Breast epithelium (tissue), 4 donors: Measurements from ENCODE around the gene SIVA1. TPM values are rescaled to one million over a fixed set of nuclear protein-coding genes. Genes with fewer than 3 reads are reported as not detected.

Experiments
- DNase-seq, 2 donors: peaks; one replicate each; pipeline ENCODE4 v3.0.0-alpha.2; 2019; ENCODE audit warnings: low spot score in 2 of 2
- H3K27ac ChIP-seq, 2 donors: fragments of 200-600 bp; sonication (generic) in 1 of 2; one replicate each; pipeline ENCODE4 v1.5.1; 2016 to 2019; ENCODE audit warnings: mild to moderate bottlenecking in 1 of 2
- H3K27me3 ChIP-seq, 2 donors: fragments of 200-600 bp; sonication (generic) in 1 of 2; one replicate each; pipeline versions ENCODE4 v1.5.1 to v1.6.0; 2017 to 2019; ENCODE audit warnings: control low read depth in 1 of 2, mild to moderate bottlenecking in 1 of 2
- H3K36me3 ChIP-seq: fragments of 200-600 bp; one replicate; pipeline ENCODE4 v1.5.1; 2019
- H3K4me1 ChIP-seq, 2 donors: fragments of 200-600 bp; sonication (generic); one replicate each; pipeline ENCODE4 v1.5.1; 2016 to 2019; ENCODE audit warnings: control low read depth in 1 of 2
- H3K4me3 ChIP-seq, 3 donors: fragments of 200-600 bp; sonication (generic); 1 replicate in 2 of 3; 2 replicates in 1 of 3; pipeline ENCODE4 v1.5.1; 2016 to 2019; ENCODE audit warnings: mild to moderate bottlenecking in 3 of 3, moderate library complexity in 2 of 3
- H3K9me3 ChIP-seq, 2 donors: fragments of 200-600 bp; sonication (generic) in 1 of 2; one replicate each; pipeline ENCODE4 v1.5.1; 2016 to 2019; ENCODE audit warnings: control low read depth in 1 of 2
- CTCF ChIP-seq, 3 donors: fragments of 450-650 bp; IDR thresholded peaks; one replicate each; pipeline ENCODE4 v1.5.1; 2016 to 2017; ENCODE audit warnings: antibody characterized with exemption in 3 of 3, mild to moderate bottlenecking in 3 of 3, moderate library complexity in 3 of 3
- POLR2A ChIP-seq: fragments of 450-650 bp; IDR thresholded peaks from one replicate; pipeline ENCODE4 v1.6.1; 2016; ENCODE audit warnings: antibody characterized with exemption, mild to moderate bottlenecking, moderate library complexity
- POLR2AphosphoS5 ChIP-seq, 3 donors: sonication (generic); formaldehyde crosslinking; IDR thresholded peaks; one replicate each; pipeline ENCODE4 v1.6.1; 2017; ENCODE audit warnings: antibody characterized with exemption in 3 of 3
- intact Hi-C: fragments of 100-400 bp; cut with DNase I; formaldehyde crosslinking; loops from one replicate; pipeline ENCODE4 v1.15.1; 2023; ENCODE audit warnings: low total_unique reads
- total RNA-seq, 3 donors: library from RNA; depleted of rRNA; stranded (reverse); fragments of >200 nt; gene quantifications; one replicate each; pipeline ENCODE4 v1.1.0, GENCODE V29; 2016

SIVA1 gene
- total RNA-seq, 3 donors from 2014 or later = 181 to 225 (median 223) TPM

- H3K27ac ChIP-seq = no peak overlapping the region
- no peak overlapping the region for H3K4me3 ChIP-seq
- no peaks in the 10 kb centered on the region for H3K36me3 ChIP-seq
- H3K4me1 ChIP-seq = peaks cover 0 to 5% of the 10 kb centered on the region in 2 donors
- intact Hi-C loops = no loop called here
- TF ChIP-seq POLR2AphosphoS5 (IDR thresholded peaks at IDR 0.05) (no peak), CTCF (IDR thresholded peaks at IDR 0.05) (no peak), POLR2A (no peak)
- H3K27me3 ChIP-seq = no peaks in the 10 kb centered on the region
- no peak for DNase-seq
- H3K9me3 ChIP-seq = no peaks in the 10 kb centered on the region
Observed at GRCh38 chr14:104767634-104767918, 14.6 kb downstream of the SIVA1 start.

GRCh38 chr14:104768437-104769323 lies 15.7 kb downstream of the SIVA1 start:
- TF ChIP-seq CTCF (IDR thresholded peaks at IDR 0.05) (peak in 2 of 3 donors; percentile 76 to 90), POLR2A (no peak), POLR2AphosphoS5 (IDR thresholded peaks at IDR 0.05) (peak in 1 of 3 donors; percentile 30)
- peak; percentile 80 to 95 for DNase-seq
- Histone ChIP-seq H3K9me3 (no peaks in the 10 kb centered on the region), H3K4me3 (no peak overlapping the region), H3K27ac (peak overlapping the region; percentile 51 to 59), H3K4me1 (peaks cover 0 to 5% of the 10 kb centered on the region in 2 donors), H3K27me3 (no peaks in the 10 kb centered on the region), H3K36me3 (no peaks in the 10 kb centered on the region)
- intact Hi-C loops = no loop called here

- Histone ChIP-seq H3K27me3 (no peaks in the 10 kb centered on the region), H3K4me3 (no peak overlapping the region), H3K9me3 (no peaks in the 10 kb centered on the region), H3K27ac (peak overlapping the region in 1 of 2 donors; percentile 25), H3K4me1 (peaks cover 0 to 5% of the 10 kb centered on the region in 2 donors), H3K36me3 (no peaks in the 10 kb centered on the region)
- TF ChIP-seq CTCF (IDR thresholded peaks at IDR 0.05) (no peak), POLR2A (no peak), POLR2AphosphoS5 (IDR thresholded peaks at IDR 0.05) (no peak)
- DNase-seq = no peak
- intact Hi-C loops = loop anchor here (2.0 kb wide), 1 partner anchor 55 kb away; no protein-coding TSS in a partner anchor
Observed at GRCh38 chr14:104769324-104770071, 16.6 kb downstream of the SIVA1 start.

- H3K4me3 ChIP-seq = no peak overlapping the region
- no peak for TF ChIP-seq POLR2A
- no peak for TF ChIP-seq POLR2AphosphoS5 (IDR thresholded peaks at IDR 0.05)
- TF ChIP-seq CTCF (IDR thresholded peaks at IDR 0.05) = no peak
- peak overlapping the region in 1 of 2 donors; percentile 7 for H3K27ac ChIP-seq
- H3K4me1 ChIP-seq = peaks cover 0 to 5% of the 10 kb centered on the region in 2 donors
- H3K9me3 ChIP-seq = no peaks in the 10 kb centered on the region
- no peaks in the 10 kb centered on the region for H3K27me3 ChIP-seq
- no peaks in the 10 kb centered on the region for H3K36me3 ChIP-seq
- intact Hi-C loops = loop anchor here (2.0 kb wide), 1 partner anchor 55 kb away; no protein-coding TSS in a partner anchor
- DNase-seq = no peak
Observed at GRCh38 chr14:104770072-104770579, 17.2 kb downstream of the SIVA1 start.
